NCI-H345 treated with DMSO at 0.1 percent for 48 hours (cell line): Measurements from ENCODE around the gene CS.
"Not testable (repeated sequence)": the region's sequence is repeated elsewhere in the genome, so short reads cannot be mapped to it uniquely, and the experiment has no call there.

ENCODE experiments used
- DNase-seq: peaks from one replicate; lab custom pipeline; 2025; ENCODE audit not compliant: unreplicated experiment; lab: John Stamatoyannopoulos, UW

Gene CS

GRCh38 chr12:56299853-56300643 lies at the start of gene CS:
CS (minus strand) TSS chr12:56300330; CDS start chr12:56300201, 129 bp downstream.
- DNase-seq: peak; percentile 97

- DNase-seq: no peak
Measured at GRCh38 chr12:56348776-56349175, 48.6 kb upstream of the CS start.

- DNase-seq: not testable (repeated sequence)
Measured at GRCh38 chr12:56347255-56347654, 47.1 kb upstream of the CS start.

GRCh38 chr12:56346675-56347074 lies 46.5 kb upstream of the CS start:
- no peak for DNase-seq

GRCh38 chr12:56342290-56342689 lies 42.2 kb upstream of the CS start:
- DNase-seq: not testable (repeated sequence)

- no peak for DNase-seq
Measured at GRCh38 chr12:56341616-56342015, 41.5 kb upstream of the CS start.

GRCh38 chr12:56339158-56339422 lies 39.0 kb upstream of the CS start:
- no peak for DNase-seq

GRCh38 chr12:56338308-56339157 lies 38.4 kb upstream of the CS start, which contains the start of gene IL23A:
IL23A (plus strand) TSS chr12:56338884; CDS start chr12:56339045, 161 bp downstream.
- DNase-seq: peak; percentile 39

GRCh38 chr12:56337753-56338251 lies 37.7 kb upstream of the CS start:
- no peak for DNase-seq

GRCh38 chr12:56336361-56337167 lies 36.4 kb upstream of the CS start:
- DNase-seq: no peak

GRCh38 chr12:56335527-56335926 lies 35.4 kb upstream of the CS start:
- DNase-seq: not testable (repeated sequence)

GRCh38 chr12:56334490-56334793 lies 34.3 kb upstream of the CS start:
- DNase-seq: no peak

GRCh38 chr12:56333679-56334489 lies 33.8 kb upstream of the CS start, which contains the start of gene PAN2:
PAN2 (minus strand) TSS chr12:56334000; CDS start chr12:56333094, 906 bp downstream.
- peak; percentile 91 for DNase-seq

- no peak for DNase-seq
Measured at GRCh38 chr12:56333197-56333678, 33.1 kb upstream of the CS start.

- DNase-seq: no peak
Measured at GRCh38 chr12:56332512-56333196, 32.5 kb upstream of the CS start.

- DNase-seq: no peak
Measured at GRCh38 chr12:56330936-56331490, 30.9 kb upstream of the CS start.

- DNase-seq: no peak
Measured at GRCh38 chr12:56326533-56326932, 26.4 kb upstream of the CS start.

GRCh38 chr12:56326126-56326525 lies 26.0 kb upstream of the CS start:
- DNase-seq: no peak

GRCh38 chr12:56324206-56324605 lies 24.1 kb upstream of the CS start:
- DNase-seq: no peak
